IPS DF 4.7 (cell line): ENCODE results near the gene MED27.

Experiments
- DNase-seq: peaks from one replicate; pipeline ENCODE4 v3.0.0-alpha.2; 2013; ENCODE audit warnings: low spot score; ENCODE audit errors: extremely low read depth

MED27 gene

DNA sequence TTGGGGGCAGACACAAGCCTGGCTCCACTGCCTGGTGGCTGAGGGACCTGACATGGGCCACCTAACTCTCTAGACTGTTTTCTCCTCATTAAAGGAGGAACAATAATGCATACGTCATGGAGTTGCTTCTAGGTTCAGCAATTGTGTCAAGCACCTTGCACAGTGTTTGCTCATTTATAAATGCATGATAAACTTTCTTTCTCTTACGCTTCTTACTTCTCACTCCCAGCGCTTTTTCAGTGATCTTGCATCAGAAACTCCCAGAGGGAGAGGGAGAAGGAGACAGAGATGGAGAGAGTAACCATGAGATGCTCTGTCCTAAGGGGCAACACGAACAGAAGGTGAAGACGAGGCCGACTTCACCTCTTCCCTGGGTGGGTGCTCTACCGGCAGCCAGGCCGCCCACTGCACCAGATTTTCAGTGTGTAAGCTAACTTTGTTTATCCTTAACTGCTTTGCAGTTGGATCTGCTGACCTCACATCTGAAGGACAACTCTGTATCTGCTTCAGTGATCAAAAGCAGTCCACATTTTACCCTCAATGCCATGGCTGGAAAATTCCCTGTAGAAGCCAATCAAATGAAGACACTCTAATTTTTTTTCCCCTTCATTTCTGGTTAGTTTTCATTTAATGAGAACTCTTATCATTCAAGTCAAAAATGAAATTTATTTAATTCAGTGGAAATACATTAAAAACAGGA lies 35.3 kb downstream of the MED27 start:
- DNase-seq: no peak

- no peak for DNase-seq
These were observed 36.0 kb downstream of the MED27 start for GRCh38 chr9:132043708-132044107.

DNA sequence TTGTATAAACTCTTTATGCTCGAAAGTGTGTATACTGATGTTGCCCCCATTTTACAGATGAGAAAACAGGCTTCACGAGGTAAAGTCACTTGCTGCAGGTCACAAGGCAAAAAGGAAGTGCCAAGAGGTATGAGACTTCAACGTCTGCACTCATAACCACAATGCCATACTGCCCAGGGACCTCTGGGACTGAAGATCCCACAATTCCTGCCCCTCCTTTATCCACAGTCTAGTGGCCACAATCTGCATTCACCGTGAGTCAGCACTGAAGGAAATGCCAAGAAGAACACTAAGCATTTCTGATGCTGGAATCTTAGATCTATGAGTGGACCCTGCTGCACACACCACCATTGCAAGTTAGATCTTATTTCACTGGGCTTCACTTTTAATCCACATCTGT lies 37.3 kb downstream of the MED27 start:
- no peak for DNase-seq

GRCh38 chr9:132041798-132042197 lies 37.9 kb downstream of the MED27 start:
- no peak for DNase-seq

GRCh38 chr9:132040808-132041207 lies 38.9 kb downstream of the MED27 start:
- DNase-seq: no peak

DNA sequence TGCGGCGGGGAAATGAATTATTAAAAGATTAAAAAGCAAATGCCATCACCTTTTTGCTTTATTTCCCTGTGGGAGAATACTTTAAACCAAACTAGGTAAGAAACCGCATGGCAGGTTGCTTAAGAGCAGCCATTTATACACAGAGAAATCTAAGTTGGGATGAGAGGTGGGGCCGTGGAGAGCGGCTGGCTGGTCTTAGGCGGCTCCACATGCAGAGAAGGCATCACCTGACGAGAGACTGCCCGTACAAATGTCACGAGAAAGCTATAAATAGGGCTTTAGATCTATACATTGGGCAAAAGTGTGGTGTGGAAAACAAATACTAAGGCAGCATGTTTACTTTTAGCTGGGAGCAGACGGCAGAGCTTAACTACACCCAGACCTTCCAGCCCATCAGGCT lies 39.4 kb downstream of the MED27 start:
- no peak for DNase-seq

GRCh38 chr9:132039284-132039683 lies 40.4 kb downstream of the MED27 start:
- DNase-seq: no peak

GRCh38 chr9:132037458-132037857 lies 42.2 kb downstream of the MED27 start:
- no peak for DNase-seq

GRCh38 chr9:132036521-132036920 lies 43.1 kb downstream of the MED27 start:
- no peak for DNase-seq

- no peak for DNase-seq
These were observed 44.0 kb downstream of the MED27 start for GRCh38 chr9:132035679-132036078.

DNA sequence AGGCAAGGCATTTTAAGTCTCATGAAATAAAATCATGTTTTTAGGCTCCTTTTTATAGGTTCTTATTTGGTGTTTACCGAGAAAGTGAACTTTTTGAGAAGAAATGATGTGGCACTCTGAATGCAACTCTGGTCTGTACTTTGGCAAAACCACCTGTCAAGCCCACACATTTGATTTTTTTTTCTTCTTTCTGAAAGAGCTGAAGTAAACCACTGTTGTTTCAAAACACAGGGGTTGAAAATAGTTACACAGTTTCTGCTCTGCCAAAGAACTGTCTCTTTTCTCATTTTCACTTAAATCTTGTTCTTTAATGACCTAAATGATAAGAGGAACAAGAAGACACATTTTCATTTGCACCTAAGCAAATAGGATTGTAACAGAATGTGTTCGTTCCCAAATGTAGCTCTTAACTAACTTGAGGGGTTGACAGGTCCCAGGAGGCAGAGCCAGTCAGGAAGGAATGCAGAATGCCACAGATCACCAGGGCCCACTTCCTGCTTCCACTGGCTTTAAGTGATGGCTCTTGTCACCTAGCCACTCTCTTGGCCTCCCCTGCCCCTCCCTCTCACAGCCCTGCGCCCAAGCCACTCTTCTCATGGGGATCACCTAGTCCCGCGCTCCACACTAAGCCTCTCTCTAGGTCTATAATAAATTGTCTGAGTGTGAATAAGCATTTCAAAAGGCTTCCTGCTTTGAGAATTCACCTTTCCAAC lies 47.3 kb downstream of the MED27 start:
- no peak for DNase-seq

- DNase-seq: no peak
These were observed 48.0 kb downstream of the MED27 start for GRCh38 chr9:132031467-132032237.

- no peak for DNase-seq
These were observed 48.9 kb downstream of the MED27 start for GRCh38 chr9:132030626-132031325.

DNA sequence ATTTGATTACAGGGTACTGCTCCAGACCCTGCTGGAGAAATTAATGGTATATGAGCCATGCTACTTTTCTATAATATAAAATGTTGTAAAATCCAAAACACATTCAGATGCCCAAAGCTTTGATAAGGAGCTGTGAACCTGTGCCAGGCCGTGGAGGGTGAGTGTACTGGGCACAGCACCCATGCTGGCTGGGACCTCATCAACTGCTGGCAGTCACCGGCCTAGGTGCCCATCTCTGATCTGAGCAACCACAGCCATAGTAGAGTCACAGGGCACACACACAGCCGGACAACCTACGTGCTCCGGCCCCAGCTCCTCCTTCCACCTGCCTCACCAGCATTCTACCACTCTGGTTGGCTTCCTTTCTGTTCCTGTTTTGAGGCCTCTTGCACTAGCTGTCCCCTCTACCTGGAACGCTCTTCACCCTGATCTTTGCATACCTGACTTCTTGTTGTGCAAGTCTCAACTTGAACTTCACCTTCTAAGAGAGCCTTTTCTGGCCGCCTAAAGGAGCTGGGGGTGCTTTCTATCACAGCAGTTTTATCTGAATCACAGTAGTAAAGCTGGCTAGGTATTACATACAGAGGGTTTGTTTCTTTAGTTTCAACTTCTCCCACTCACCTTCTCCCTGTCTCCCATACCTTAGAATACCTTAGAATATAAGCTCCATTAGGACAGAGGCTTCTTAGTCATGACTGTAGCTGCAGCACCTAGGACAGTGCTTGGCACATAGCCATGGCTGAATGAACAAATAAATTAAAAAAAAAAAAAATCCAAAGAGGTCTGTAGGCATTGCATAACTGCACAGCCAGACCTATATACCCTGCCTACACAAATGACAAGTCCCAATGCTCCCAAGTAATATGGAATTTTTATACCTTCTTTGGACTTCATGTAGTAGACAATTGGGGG lies 51.7 kb downstream of the MED27 start:
- no peak for DNase-seq

DNA sequence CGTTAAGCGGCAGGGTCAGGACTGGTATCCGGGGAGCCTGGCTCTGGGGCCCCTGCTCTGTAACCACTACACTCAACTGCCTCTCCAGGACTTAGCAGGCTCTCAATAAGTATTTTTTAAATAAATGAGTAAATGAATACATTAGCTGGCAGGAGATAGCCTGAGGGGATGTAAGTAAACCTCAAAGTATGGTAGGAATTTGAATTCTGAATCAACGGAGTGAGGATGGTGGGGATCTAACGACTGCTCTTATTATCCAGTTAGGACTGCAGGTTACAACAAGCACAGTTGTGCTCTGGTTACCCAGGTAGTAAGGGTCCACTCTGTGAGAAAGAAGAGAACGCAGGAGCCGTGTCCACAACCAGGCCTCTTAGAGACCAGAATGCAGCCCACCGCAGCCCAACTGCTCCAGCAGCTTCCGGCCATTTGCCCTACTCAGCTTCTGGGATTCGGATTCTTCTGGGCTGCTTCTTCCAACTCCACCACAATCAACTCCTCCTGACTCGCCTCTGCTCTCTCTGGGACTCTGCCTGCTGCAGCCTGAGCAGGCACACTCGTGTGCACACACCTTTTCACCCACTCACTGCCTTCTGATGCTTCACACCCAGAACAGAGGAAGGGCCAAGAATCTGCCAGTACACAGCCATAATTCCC lies 52.6 kb downstream of the MED27 start:
- no peak for DNase-seq

DNA sequence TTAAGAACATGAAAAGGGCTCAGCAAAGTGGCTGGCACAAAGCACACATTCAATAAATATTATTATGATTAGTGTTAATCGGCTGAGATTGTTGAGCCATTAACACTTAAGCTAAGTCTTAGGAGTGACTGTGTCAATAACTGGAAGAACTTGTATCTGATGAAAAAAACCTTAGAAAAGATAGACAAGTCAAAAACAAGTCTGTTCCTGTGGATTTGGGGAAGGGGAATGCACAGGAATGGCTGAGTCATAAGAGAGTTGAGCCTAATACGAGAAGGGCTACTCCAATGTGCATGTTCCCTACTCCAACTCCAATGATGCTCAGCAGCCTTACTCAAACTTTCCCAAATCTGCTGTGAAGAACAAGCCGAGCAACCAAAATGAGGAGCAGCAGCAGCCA lies 53.9 kb downstream of the MED27 start:
- no peak for DNase-seq

DNA sequence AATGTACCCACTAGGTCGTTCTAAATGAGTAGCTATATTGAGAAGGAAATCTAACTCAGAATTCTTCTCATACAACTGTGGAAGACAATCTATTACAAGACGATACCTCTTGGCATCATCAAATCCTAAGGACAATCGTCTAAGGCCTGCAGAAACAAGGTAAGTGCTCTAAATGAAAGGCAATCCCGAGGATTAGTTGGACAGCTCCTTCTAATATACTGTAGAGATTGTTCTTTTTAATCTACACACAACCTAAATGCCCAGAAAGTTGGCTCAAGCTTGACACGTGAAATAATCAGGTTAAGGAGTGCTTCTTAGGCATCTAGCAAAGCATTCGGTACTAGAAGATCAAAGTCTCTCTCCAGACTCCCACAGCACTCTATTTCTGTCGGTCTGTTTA lies 55.1 kb downstream of the MED27 start:
- DNase-seq: no peak

DNA sequence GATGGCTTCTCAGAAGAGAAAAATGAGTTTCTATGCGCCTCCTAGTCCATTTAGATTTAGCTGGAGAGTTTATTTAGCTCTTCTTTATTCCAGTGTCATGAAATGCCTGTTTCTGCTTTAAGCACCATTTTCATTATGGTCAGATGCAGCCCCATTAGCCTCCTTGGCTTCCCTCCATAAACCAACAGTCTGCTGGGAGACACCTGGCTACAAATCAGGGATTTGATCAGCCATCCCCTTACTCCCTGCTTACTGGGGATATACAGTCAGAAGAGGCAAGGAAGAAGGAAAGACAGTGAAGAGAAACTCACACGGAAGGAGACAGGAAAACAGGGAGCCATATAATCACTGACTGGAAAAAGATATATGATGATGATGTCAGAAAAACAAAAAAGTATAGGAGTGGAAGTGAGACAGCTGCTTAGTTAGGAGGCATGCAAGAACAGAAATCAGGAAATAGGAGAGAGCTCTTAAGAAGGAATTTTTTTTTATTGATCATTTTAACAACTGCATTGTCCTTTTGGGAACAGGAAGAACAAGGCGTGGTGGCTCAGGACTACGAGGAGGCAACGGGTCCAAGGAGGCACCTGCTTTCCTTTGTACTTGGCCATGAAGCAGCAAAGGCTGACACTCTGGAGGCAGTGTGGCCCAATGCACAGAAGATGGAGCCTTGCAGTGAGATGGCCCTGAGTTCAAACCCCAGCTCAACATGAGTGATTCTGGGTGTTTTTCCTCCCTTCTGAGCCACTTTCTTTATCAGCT lies 56.1 kb downstream of the MED27 start:
- no peak for DNase-seq

DNA sequence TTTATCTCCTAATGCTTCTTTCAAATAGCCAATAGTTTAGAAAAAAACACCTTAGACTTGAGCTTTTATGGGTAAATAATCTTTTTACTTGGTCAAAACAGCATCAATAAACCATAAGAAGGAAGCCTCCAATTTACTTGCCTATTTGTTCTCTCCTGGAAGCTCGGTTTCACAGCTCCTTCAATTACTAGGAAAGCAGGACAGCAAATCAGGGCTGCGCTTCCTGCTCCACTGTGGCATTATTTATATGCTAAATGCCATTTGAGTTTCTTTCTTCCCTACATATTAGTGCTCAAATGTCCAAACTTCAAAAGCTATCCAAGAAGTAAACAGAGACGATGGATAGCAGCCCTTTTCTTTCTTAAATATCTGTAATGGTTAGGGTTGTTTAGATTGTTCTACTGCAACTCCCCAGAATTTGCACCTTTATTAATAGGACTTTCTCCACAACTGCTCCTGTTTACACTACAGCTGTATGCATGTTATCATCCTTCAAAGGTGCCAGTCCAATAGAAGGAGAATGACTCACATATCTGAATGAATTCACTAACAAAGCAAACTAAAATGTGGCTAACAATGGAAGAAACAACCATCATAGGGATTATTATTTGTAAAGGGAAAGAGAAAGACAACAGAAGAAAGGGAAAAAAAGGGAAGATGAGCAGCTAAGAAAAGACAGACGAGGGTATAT lies 58.7 kb downstream of the MED27 start:
- DNase-seq: no peak
